Breast epithelium (tissue), 4 donors: ENCODE results near the gene FNDC3A. TPM values are rescaled to one million over a fixed set of nuclear protein-coding genes. Genes with fewer than 3 reads are reported as not detected.

ENCODE experiments used
- DNase-seq, 2 donors: peaks; one replicate each; pipeline ENCODE4 v3.0.0-alpha.2; 2019; ENCODE audit warnings: low spot score in 2 of 2
- H3K27ac ChIP-seq, 2 donors: fragments of 200-600 bp; sonication (generic) in 1 of 2; one replicate each; pipeline ENCODE4 v1.5.1; 2016 to 2019; ENCODE audit warnings: mild to moderate bottlenecking in 1 of 2
- H3K27me3 ChIP-seq, 2 donors: fragments of 200-600 bp; sonication (generic) in 1 of 2; one replicate each; pipeline versions ENCODE4 v1.5.1 to v1.6.0; 2017 to 2019; ENCODE audit warnings: control low read depth in 1 of 2, mild to moderate bottlenecking in 1 of 2
- H3K36me3 ChIP-seq: fragments of 200-600 bp; one replicate; pipeline ENCODE4 v1.5.1; 2019
- H3K4me1 ChIP-seq, 2 donors: fragments of 200-600 bp; sonication (generic); one replicate each; pipeline ENCODE4 v1.5.1; 2016 to 2019; ENCODE audit warnings: control low read depth in 1 of 2
- H3K4me3 ChIP-seq, 3 donors: fragments of 200-600 bp; sonication (generic); 1 replicate in 2 of 3; 2 replicates in 1 of 3; pipeline ENCODE4 v1.5.1; 2016 to 2019; ENCODE audit warnings: mild to moderate bottlenecking in 3 of 3, moderate library complexity in 2 of 3
- H3K9me3 ChIP-seq, 2 donors: fragments of 200-600 bp; sonication (generic) in 1 of 2; one replicate each; pipeline ENCODE4 v1.5.1; 2016 to 2019; ENCODE audit warnings: control low read depth in 1 of 2
- POLR2A ChIP-seq: fragments of 450-650 bp; IDR thresholded peaks from one replicate; pipeline ENCODE4 v1.6.1; 2016; ENCODE audit warnings: antibody characterized with exemption, mild to moderate bottlenecking, moderate library complexity
- POLR2AphosphoS5 ChIP-seq, 3 donors: sonication (generic); formaldehyde crosslinking; IDR thresholded peaks; one replicate each; pipeline ENCODE4 v1.6.1; 2017; ENCODE audit warnings: antibody characterized with exemption in 3 of 3
- intact Hi-C: fragments of 100-400 bp; cut with DNase I; formaldehyde crosslinking; loops from one replicate; pipeline ENCODE4 v1.15.1; 2023; ENCODE audit warnings: low total_unique reads
- total RNA-seq, 3 donors: library from RNA; depleted of rRNA; stranded (reverse); fragments of >200 nt; gene quantifications; one replicate each; pipeline ENCODE4 v1.1.0, GENCODE V29; 2016
- TF ChIP-seq, protein P1 (sequence below), 3 donors: fragments of 450-650 bp; IDR thresholded peaks; one replicate each; pipeline ENCODE4 v1.5.1; 2016 to 2017; ENCODE audit warnings: antibody characterized with exemption in 3 of 3, mild to moderate bottlenecking in 3 of 3, moderate library complexity in 3 of 3

The FNDC3A gene
- total RNA-seq, 3 donors from 2014 or later = 45.3 to 85.8 (median 57.7) TPM

DNA sequence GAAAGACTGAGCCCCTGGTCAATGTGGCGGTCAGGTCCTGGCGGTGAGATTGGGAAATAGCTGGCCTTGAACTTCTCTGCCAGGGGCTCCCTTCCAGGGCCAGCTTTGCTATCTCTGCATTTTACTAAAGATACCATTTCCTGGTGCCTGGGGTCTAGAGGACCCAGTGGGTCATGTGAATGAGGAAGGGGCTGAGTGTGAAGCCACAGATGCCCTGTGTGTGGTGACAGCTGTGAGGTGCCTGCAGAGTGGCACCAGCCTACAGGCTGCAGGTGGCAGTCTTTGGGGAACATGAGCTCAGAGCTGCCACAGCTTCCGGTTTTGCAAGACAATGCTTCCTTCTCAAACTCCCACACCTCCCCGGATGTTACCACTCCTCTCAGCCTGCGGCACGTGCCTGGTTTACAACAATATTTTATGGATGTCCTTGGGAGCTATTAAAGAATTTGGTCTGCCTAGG, 239.2 kb downstream of the FNDC3A start:
- DNase-seq = no peak
- H3K27ac ChIP-seq = no peak overlapping the region
- no peak overlapping the region for H3K4me3 ChIP-seq
- intact Hi-C loops = no loop called here
- H3K9me3 ChIP-seq = no peaks in the 10 kb centered on the region
- H3K36me3 ChIP-seq = no peaks in the 10 kb centered on the region
- no peaks in the 10 kb centered on the region for H3K4me1 ChIP-seq
- peaks cover 0 to 26% of the 10 kb centered on the region in 2 donors for H3K27me3 ChIP-seq
- TF ChIP-seq, protein P1, sequence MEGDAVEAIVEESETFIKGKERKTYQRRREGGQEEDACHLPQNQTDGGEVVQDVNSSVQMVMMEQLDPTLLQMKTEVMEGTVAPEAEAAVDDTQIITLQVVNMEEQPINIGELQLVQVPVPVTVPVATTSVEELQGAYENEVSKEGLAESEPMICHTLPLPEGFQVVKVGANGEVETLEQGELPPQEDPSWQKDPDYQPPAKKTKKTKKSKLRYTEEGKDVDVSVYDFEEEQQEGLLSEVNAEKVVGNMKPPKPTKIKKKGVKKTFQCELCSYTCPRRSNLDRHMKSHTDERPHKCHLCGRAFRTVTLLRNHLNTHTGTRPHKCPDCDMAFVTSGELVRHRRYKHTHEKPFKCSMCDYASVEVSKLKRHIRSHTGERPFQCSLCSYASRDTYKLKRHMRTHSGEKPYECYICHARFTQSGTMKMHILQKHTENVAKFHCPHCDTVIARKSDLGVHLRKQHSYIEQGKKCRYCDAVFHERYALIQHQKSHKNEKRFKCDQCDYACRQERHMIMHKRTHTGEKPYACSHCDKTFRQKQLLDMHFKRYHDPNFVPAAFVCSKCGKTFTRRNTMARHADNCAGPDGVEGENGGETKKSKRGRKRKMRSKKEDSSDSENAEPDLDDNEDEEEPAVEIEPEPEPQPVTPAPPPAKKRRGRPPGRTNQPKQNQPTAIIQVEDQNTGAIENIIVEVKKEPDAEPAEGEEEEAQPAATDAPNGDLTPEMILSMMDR (IDR thresholded peaks at IDR 0.05) = no peak
- TF ChIP-seq POLR2A (no peak), POLR2AphosphoS5 (IDR thresholded peaks at IDR 0.05) (no peak)

DNA sequence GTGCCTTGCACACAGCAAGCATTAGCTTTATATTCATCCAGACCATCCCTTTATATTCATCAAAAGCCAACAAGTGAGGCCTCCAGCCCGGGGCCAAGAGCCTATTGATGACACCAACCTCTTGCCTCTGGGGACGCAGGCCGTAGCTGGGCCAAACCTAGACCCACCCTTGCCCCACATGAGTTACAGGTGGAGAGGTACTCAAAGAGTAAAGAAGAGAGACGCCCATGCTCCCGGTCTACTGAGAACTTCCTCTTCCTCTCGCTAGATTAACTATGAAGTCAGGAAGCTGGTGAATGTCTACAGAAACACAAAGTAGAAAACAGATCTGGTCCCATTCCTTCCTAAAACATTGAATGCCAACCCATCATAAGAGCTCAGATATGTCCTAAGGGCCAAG, 240.6 kb downstream of the FNDC3A start:
- intact Hi-C loops = no loop called here
- Histone ChIP-seq H3K27ac (no peak overlapping the region), H3K36me3 (no peaks in the 10 kb centered on the region), H3K4me3 (no peak overlapping the region), H3K27me3 (peaks cover 0 to 39% of the 10 kb centered on the region in 2 donors), H3K9me3 (no peaks in the 10 kb centered on the region), H3K4me1 (no peaks in the 10 kb centered on the region)
- DNase-seq = no peak
- TF ChIP-seq, protein P1 (IDR thresholded peaks at IDR 0.05) = no peak
- TF ChIP-seq POLR2AphosphoS5 (IDR thresholded peaks at IDR 0.05) (no peak), POLR2A (no peak)

DNA sequence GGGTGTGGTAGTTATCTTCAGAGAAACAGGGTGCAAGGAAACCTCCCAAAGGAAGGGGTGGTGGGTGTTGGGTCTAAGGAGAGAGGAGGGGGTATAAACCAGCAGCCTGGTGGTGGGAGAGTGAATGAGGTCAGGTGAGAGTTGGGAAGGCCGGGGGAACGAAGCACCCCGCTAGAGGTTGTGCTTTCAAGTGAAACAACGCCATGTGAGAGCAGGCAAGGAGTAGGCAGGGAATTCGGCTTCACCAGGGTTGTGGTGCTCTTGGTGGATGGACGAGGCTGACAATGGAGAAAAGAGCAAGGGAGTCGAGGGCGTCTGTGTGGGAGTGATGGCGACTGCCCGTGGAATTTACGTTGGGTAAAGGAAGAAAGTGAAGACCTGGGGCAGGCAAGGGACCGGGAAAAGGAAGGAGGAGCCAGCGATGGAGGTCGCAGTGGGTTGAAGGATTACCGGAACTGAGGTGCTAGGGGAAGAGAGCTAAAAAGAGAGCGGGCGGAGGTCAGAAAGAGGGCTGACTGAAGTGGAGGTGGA, 242.3 kb downstream of the FNDC3A start:
- peaks cover 0 to 47% of the 10 kb centered on the region in 2 donors for H3K27me3 ChIP-seq
- intact Hi-C loops = no loop called here

DNA sequence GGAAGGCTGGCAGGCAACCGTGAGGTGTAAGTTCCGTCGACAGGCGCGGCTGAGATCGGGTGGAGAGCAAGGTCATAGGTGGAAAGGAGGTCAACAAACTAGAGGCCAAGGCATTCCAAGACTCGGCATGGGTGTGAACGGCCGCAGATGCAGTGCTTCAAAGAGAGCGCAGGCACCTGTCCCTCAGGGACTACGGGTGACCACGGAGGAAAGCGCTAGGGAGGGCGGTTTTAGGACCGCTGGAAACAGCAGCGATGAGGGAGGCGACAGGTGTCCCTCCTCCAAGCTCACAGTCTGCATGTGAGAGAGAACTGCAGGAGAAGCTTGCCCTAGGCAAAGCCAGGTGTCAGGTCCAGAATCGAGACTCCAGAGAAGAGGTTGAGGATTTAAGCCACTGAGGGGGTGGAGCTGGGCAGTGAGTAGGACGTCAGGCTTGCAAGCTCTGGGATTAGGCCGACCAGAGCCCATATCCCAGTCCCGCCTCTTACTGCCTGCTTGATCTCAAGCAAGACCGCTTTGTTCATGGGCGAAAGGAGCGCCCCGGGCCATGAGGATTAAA, 242.9 kb downstream of the FNDC3A start:
- H3K36me3 ChIP-seq = no peaks in the 10 kb centered on the region
- TF ChIP-seq POLR2A = no peak
- TF ChIP-seq POLR2AphosphoS5 (IDR thresholded peaks at IDR 0.05) = no peak
- TF ChIP-seq, protein P1 (IDR thresholded peaks at IDR 0.05) = no peak

More for the DNA sequence above, 242.3 kb downstream of the FNDC3A start:
- DNase-seq = no peak
- no peak overlapping the region for H3K4me3 ChIP-seq
- H3K4me1 ChIP-seq = no peaks in the 10 kb centered on the region
- no peaks in the 10 kb centered on the region for H3K36me3 ChIP-seq
- H3K27ac ChIP-seq = no peak overlapping the region
- H3K9me3 ChIP-seq = no peaks in the 10 kb centered on the region
- no peak for TF ChIP-seq POLR2AphosphoS5 (IDR thresholded peaks at IDR 0.05)
- TF ChIP-seq, protein P1 (IDR thresholded peaks at IDR 0.05) = no peak

DNA sequence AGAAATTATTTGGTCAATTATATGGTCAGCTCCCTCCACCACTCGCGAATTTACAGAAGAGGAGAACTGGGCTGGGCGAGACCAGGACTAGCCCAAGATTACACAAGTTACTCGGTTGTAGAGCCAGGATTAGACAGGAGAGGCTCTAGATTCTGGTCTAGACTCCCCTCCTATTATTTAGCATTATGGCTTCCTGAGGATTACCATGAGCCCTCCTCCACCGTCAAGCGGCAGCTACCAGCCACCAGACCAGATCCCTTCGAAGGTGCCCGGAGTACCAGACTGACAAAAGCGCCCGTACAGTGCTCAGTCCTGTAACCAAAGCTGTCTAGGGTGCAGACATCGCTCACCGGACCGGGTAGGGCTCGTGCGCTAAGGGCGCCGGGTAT, 243.9 kb downstream of the FNDC3A start:
- Histone ChIP-seq H3K4me1 (no peaks in the 10 kb centered on the region), H3K9me3 (no peaks in the 10 kb centered on the region), H3K36me3 (no peaks in the 10 kb centered on the region), H3K27me3 (peaks cover 0 to 47% of the 10 kb centered on the region in 2 donors), H3K27ac (no peak overlapping the region), H3K4me3 (peak overlapping the region; percentile 29 to 77 (median 49))
- no peak for DNase-seq
- TF ChIP-seq, protein P1 (IDR thresholded peaks at IDR 0.05) = no peak
- no peak for TF ChIP-seq POLR2AphosphoS5 (IDR thresholded peaks at IDR 0.05)
- no peak for TF ChIP-seq POLR2A
- intact Hi-C loops = no loop called here

More for the DNA sequence above, 242.9 kb downstream of the FNDC3A start:
- DNase-seq = no peak
- no peak overlapping the region for H3K4me3 ChIP-seq
- no peaks in the 10 kb centered on the region for H3K9me3 ChIP-seq
- no peak overlapping the region for H3K27ac ChIP-seq
- intact Hi-C loops = no loop called here
- peaks cover 0 to 47% of the 10 kb centered on the region in 2 donors for H3K27me3 ChIP-seq
- H3K4me1 ChIP-seq = no peaks in the 10 kb centered on the region
